ENCODE measurements around the gene HCRTR2.
"Not testable (repeated sequence)": the region's sequence is repeated elsewhere in the genome, so short reads cannot be mapped to it uniquely, and the experiment has no call there.

HCRTR2 gene

GRCh38 chr6:55281215-55281614, 106.9 kb downstream of the HCRTR2 start:
- no peak overlapping the region for H3K27ac ChIP-seq
- ChIA-PET CTCF (no interaction called here), POLR2A (ENCODE audit: low non-redundant PET) (no interaction called here)
- DNase-seq (ENCODE audit: low spot score), result no peak
- TF ChIP-seq CTCF (conservative IDR thresholded peaks at IDR 0.05; ENCODE audit: low read depth), result no peak

- no peak for TF ChIP-seq CTCF (conservative IDR thresholded peaks at IDR 0.05; ENCODE audit: low read depth)
- CTCF ChIA-PET, result interaction anchor here (0.6 kb wide), 1 partner anchor 672 kb away, joined by 3 read pairs; no protein-coding TSS in a partner anchor
- DNase-seq (ENCODE audit: low spot score), result no peak
- POLR2A ChIA-PET (ENCODE audit: low non-redundant PET), result no interaction called here
- no peak overlapping the region for H3K27ac ChIP-seq
Measured at GRCh38 chr6:55282115-55282514, 107.8 kb downstream of the HCRTR2 start.

- no peak overlapping the region for H3K27ac ChIP-seq
- no peak for DNase-seq (ENCODE audit: low spot score)
- TF ChIP-seq CTCF (conservative IDR thresholded peaks at IDR 0.05; ENCODE audit: low read depth), result no peak
- POLR2A ChIA-PET (ENCODE audit: low non-redundant PET), result no interaction called here
- CTCF ChIA-PET, result no interaction called here
Measured at GRCh38 chr6:55286824-55287223, 112.5 kb downstream of the HCRTR2 start.

GRCh38 chr6:55290736-55291135, 116.4 kb downstream of the HCRTR2 start:
- no peak overlapping the region for H3K27ac ChIP-seq
- ChIA-PET CTCF (interaction anchor here (0.6 kb wide), 1 partner anchor 165 kb away, joined by 3 read pairs; no protein-coding TSS in a partner anchor), POLR2A (ENCODE audit: low non-redundant PET) (no interaction called here)
- no peak for TF ChIP-seq CTCF (conservative IDR thresholded peaks at IDR 0.05; ENCODE audit: low read depth)
- DNase-seq (ENCODE audit: low spot score), result no peak

- peak; percentile 3 for DNase-seq (ENCODE audit: low spot score)
- peak; percentile 31 for TF ChIP-seq CTCF (conservative IDR thresholded peaks at IDR 0.05; ENCODE audit: low read depth)
- CTCF ChIA-PET, result interaction anchor here (0.6 to 0.7 kb wide), 2 partner anchors 664 to 976 kb away, joined by 3 read pairs; no protein-coding TSS in a partner anchor
Measured at GRCh38 chr6:55293116-55293515, 118.8 kb downstream of the HCRTR2 start.

GRCh38 chr6:55297214-55297613, 122.9 kb downstream of the HCRTR2 start:
- H3K27ac ChIP-seq; DNase-seq (ENCODE audit: low spot score); POLR2A ChIA-PET (ENCODE audit: low non-redundant PET): not testable (repeated sequence)
- CTCF ChIA-PET, result interaction anchor here (0.5 to 0.7 kb wide), 2 partner anchors 14 to 1074 kb away, joined by 4 to 5 read pairs; no protein-coding TSS in a partner anchor

More at GRCh38 chr6:55293116-55293515, 118.8 kb downstream of the HCRTR2 start:
- no peak overlapping the region for H3K27ac ChIP-seq
- POLR2A ChIA-PET (ENCODE audit: low non-redundant PET), result no interaction called here

- DNase-seq (ENCODE audit: low spot score), result no peak
- ChIA-PET CTCF (no interaction called here), POLR2A (ENCODE audit: low non-redundant PET) (no interaction called here)
- no peak overlapping the region for H3K27ac ChIP-seq
- TF ChIP-seq CTCF (conservative IDR thresholded peaks at IDR 0.05; ENCODE audit: low read depth), result no peak
Measured at GRCh38 chr6:55299286-55299985, 125.1 kb downstream of the HCRTR2 start.

Measured in RWPE1 (cell line).